Raji (cell line): ENCODE measurements around the gene DHRSX.

ENCODE experiments used
- POLR2A ChIP-seq: IDR thresholded peaks from 2 replicates; pipeline ENCODE4 v1.6.1; 2011; ENCODE audit warnings: low read depth, low read length, control low read depth; ENCODE audit not compliant: insufficient read depth

Gene DHRSX

DNA sequence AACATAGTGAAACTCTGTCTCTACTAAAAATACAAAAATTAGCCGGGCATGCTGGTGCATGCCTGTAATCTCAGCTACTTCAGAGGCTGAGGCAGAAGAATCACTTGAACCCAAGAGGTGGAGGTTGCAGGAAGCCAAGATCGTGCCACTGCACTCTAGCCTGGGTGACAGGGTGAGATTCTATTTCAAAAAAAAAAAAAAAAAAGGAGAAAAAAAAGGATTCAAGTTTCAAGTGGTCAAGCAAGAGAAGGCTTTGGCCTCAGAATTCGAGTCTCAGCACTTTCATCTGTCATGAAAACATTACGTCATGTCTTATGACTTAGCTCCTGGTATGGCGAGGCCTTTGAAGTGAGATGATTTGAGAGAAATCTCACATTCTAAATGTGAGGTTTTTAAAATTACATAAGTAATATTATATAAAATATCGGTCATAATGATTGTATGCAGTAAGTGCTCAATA is 21.2 kb upstream of the DHRSX start:
- no peak for TF ChIP-seq POLR2A

DNA sequence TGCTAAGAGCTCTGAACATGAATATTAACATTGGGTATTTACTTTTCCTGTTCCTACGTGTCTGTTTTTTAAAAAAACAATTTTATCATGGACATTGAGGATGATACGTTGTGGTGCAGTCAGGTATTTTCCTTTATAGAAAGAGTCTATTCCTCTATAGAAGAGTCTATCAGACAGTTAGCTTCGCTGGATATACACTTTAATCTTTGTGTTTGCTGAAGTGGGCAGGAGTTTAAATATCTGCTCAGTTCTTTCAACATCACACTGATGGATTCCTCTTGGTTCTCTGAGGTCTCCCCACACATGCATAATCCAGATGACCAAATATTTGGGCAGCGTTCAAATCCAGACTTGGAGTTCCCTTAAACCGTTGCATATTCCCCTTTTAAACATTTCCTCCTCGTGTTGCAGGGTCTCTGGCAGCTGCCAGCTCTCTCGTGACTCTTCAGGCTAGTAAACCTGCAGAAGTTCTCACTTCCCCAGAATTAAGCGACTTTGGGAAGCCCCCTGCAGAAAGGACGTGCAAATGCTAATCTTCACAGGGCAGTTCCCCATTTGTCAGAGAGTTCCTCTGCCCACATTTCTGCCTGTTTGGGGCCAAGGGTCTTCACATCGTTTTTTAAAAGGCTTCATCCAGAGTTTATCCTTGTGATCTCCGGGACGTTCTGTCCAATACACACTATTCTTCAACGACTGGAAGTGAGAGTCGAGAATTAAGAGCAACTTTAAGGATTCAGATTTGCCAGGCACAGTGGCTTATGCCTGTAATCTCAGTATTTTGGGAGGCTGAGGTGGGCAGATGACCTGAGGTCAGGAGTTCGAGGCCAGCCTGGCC is 20.5 kb upstream of the DHRSX start:
- TF ChIP-seq POLR2A, result no peak

DNA sequence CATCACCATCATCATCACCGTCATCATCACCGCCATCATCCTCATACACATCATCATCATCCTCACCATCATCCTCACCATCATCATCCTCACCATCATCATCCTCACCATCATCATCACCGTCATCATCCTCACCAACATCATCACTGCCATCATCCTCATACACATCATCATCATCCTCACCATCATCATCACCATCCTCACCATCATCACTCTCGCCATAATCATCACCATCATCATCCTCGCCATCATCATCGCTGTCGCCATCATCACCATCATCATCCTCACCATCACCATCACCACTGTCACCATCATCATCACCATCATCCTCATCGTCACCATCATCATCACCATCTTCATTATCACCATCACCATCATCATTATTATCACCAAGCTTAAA is 19.8 kb upstream of the DHRSX start:
- no peak for TF ChIP-seq POLR2A

DNA sequence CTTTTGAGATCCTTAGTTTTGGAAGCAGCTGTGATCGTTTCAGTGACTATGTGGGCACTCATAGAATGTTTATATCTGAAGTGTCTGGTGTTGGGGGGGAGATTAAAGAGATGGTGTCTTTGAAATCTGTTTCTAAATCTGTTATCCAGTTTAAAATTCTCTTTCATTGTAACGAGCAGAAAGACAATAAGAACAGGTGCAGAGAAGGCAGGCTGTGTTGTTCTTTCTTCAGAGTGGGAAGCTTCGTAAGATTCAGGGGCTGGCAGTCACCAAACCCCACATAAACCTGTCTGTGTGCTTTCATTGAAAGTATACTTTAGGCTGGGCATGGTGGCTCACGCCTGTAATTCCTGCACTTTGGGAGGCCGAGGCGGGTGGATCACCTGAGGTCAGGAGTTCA is 16.3 kb upstream of the DHRSX start:
- TF ChIP-seq POLR2A, result no peak

DNA sequence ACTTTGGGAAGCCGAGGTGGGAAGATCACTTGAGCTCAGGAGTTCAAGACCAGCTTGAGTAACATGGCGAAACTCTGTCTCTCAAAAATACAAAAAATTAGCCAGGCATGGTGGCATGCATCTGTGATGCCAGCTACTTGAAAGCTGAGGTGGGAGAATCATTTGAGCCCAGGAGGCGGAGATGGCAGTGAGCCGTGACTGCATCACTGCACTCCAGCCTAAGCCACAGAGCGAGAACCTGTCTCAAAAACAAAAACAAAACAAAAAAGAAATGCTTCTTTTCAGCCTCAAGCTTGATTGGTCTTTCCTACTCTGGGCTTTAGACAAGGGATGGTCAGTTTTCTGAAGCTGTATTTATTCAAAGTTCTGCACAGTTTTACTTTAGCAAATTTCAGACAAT is 15.8 kb upstream of the DHRSX start:
- no peak for TF ChIP-seq POLR2A

DNA sequence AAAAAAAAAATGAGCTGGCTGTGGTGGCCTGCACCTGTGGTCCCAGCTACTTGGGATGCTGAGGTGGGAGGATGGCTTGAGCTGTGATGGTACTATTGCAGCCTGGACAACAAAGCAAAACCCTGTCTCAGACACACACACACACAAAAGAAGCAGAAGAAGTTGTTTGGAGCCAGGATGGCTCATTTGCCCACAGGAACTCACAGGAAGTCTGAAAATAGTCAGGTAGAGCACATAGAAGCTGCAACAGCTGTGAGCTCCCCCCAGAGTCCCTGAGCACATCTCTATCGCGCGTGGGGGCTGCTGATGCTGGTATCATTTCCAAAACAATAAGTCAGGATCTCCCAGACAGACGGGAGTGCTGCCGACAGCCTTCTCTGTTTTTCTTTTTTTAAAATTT is 13.4 kb upstream of the DHRSX start:
- no peak for TF ChIP-seq POLR2A

DNA sequence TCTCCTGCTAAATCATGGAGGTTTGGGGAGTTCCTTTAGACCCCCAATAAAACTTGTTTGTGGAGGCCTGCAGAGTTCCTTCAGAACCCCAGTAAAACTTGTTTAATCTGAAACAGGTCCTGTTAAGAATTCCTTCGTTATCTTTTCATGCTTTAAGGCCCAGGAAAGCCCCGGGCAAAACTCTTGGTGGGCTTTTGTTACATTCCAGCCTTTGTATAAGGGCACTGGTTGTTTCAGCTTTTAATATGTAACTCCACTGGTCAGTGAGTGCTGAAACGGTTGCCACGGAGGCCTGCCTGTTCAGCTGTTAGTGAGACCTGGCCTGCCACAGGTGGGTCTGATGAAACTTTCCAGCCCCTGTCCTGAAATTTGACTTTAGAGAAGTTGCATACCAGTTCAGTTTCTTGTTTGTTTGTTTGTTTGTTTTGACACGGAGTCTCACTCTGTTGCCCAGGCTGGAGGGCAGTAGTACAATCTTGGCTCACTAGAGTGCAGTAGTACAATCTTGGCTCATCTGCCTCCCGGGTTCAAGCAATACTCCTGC is 12.4 kb upstream of the DHRSX start:
- TF ChIP-seq POLR2A, result no peak

DNA sequence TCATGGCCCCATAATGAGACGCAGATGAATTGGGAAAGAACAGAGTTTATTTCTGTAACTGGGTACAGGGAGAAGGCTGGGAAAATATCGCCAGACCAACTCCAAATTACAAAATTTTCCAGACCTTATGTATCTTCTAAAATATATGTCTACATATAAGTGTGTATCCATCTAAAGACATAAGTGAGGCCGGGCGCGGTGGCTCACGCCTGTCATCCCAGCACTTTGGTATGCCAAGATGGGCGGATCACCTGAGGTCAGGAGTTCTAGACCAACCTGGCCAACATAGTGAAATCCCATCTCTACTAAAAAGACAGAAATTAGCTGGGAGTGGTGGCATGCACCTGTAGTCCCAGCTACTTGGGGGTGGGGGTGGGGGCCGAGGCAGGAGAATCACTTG is 11.7 kb upstream of the DHRSX start:
- no peak for TF ChIP-seq POLR2A

DNA sequence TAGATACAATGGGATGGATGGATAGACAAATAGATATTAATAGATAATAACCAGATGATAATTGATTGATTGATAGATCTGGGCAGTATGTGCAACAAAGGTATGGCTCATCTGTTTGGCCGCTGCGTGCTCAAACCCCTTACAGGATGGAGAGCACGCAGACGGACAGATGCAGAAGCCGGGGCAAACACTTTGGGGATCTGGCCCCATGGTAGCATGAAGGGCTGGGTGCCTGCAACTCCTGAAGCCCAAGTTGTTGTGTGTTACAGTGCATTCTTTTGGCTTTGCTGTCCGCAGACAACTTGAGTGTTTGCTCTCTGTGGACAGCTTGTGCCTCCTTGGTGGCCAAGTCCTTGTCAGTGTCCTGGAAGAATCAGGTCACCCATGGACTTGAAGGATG is 10.6 kb upstream of the DHRSX start:
- no peak for TF ChIP-seq POLR2A

DNA sequence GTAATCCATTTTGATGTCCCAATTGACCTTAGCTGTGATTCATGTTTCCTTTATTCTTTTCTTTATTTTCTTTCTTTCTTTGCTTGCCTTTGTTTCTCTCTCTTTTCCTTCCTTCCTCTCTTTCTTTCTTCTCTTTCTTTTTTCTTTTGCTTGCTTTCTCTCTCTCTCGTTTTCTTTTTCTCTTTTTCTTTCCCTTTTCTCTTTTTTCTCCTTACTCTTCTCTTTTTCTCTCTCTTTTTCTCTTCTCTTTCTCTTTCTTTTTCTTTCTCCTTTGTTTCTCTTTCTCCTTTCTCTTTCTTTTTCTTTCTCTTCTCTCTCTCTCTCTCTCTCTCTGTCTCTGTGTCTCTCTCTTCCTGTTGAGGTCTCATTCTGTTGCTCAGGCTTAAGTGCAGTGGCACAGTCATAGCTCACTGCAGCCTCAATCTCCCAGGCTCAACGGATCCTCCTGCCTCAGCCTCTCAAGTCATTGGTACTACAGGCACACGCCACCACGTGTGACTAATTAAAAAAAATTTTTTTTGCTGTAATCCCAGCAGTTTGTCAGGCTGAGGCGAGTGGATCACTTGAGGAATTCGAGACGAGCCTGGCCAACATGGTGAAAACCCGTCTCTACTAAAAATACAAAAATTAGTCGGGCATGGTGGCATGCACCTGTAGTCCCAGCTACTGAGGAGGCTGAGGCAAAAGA is 8.0 kb upstream of the DHRSX start:
- TF ChIP-seq POLR2A, result no peak

DNA sequence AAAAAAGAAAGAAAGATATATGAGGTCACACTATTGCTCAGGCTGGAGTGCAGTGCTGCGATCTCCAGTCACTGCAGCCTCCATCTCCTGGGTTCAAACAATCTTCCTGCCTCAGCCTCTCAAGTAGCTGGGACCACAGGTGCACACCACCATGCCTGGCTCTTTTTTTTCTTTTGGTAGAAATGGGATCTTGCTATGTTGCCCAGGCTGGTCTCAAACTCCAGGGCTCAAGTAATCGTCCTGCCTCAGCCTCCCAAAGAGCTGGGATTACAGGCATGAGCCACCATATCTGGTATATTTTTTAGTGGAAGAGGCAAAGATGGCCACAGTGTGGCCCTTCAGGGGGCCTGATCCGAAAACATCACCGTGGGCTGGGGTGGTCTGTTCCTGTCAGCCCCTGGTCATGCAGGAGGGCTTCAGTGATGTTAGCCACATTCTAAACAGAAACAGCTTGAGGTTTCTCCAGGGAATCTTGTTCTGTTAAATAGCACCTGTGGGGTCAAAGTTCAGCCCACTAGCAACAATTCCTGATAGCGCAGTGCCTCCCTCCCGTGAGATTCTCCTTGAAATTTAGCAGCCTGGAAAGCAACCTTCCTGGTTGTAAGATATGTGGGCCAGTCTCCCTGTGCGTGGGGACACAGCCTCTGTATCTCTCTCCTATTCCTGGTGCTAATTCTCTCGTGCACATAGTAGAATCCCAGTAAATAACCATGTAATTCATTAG is 7.3 kb upstream of the DHRSX start:
- TF ChIP-seq POLR2A, result no peak

DNA sequence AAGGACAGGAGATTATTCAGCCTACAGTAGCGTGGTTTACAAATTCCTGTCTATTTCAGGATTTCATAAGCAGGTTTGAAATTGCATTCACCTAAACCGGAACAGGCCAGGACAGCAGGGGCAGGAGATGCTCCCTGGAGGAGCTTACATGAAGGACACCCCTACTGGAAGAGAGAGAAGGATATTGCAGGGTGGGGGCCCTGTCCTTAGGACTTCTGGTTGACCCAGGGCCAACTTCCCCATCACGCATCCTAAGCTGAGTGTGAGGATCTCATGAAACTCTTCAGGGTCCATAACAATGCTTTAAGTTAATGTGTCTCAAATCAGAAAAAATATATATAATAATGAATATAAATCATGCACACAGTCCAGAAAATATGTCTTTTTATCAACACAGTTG is 6.4 kb upstream of the DHRSX start:
- TF ChIP-seq POLR2A, result no peak

DNA sequence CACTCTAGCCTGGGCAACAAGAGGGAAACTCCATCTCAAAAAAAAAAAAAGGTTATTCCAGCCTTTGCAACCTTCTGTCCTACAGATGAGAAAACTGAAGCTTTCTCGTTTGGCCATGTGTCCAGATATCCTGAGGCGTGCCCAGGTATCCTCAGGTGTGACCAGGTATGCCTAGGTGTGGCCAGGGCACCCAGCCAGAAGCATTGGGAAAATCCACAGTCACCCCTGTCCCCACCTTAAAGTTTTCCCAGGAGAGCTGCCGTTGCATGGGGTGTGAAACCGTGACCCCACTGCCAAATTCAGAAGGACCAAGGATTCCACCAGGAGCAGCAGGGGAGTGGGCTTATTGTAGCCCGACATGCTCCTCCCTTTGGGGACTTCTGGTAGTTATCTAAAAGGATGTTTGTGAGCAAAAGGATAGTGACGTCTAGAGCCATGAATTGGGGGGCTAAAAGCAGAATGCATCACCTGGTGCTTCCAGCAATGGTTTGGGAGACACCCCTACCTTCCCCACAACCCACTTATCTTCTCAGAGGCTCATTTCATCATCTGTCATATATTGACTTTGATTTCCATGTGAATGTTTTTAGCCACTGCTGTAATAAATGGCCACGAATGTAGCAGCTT is 4.0 kb upstream of the DHRSX start:
- TF ChIP-seq POLR2A, result no peak

DNA sequence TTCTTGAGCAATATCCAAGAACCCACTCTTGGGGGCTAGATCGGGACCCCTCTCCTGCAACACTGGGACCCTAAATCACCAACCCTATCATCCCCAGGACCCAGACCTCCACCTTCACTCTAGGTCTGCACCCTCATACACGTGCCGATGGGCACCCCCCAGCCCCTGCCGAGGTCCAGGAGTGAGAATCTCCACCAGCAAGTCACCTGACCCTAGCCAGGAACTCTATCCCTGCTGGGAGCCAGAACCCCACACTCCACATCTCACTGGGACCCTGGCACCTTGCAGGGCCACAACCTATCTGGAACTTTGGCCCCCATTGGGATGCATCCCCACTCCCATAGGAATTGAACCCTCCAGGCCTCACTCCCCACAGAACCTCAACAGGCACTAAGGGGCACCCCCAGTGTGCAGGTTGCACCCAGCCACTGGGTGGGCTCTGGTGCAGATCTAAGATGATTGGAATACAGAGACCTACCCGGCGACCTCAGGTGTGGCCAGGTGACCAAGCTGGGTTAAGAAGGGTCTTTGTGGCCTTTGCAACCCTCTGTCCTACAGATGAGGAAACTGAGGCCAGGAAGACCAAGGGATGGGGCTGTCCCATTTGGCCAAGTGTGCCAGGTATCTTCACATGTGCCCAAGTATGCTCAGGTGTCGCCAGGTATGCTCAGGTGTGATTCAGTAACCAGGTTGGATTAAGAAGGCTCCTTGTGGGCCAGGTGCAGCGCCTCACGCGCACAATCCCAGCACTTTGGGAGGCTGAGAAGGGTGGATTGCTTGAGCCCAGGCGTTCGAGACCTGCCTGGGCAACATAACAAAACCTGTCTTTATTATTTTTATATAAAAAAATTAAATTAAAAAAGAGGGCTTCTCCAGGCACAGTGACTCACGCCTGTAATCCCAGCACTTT is 3.1 kb upstream of the DHRSX start:
- TF ChIP-seq POLR2A, result no peak
